Lower leg skin (tissue), 3 donors: ENCODE results near the gene CCNI2.

Source experiments
- POLR2A ChIP-seq, 2 donors: fragments of 450-650 bp; IDR thresholded peaks; one replicate each; pipeline ENCODE4 v1.6.1; 2016 to 2017; ENCODE audit warnings: antibody characterized with exemption in 2 of 2, mild to moderate bottlenecking in 1 of 2, moderate library complexity in 1 of 2
- TF ChIP-seq, protein P1 (sequence below), 3 donors: fragments of 450-650 bp; IDR thresholded peaks; one replicate each; pipeline ENCODE4 v1.5.1; 2016; ENCODE audit warnings: antibody characterized with exemption in 3 of 3, mild to moderate bottlenecking in 3 of 3, moderate library complexity in 2 of 3

- TF ChIP-seq, protein P1, sequence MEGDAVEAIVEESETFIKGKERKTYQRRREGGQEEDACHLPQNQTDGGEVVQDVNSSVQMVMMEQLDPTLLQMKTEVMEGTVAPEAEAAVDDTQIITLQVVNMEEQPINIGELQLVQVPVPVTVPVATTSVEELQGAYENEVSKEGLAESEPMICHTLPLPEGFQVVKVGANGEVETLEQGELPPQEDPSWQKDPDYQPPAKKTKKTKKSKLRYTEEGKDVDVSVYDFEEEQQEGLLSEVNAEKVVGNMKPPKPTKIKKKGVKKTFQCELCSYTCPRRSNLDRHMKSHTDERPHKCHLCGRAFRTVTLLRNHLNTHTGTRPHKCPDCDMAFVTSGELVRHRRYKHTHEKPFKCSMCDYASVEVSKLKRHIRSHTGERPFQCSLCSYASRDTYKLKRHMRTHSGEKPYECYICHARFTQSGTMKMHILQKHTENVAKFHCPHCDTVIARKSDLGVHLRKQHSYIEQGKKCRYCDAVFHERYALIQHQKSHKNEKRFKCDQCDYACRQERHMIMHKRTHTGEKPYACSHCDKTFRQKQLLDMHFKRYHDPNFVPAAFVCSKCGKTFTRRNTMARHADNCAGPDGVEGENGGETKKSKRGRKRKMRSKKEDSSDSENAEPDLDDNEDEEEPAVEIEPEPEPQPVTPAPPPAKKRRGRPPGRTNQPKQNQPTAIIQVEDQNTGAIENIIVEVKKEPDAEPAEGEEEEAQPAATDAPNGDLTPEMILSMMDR (IDR thresholded peaks at IDR 0.05) = no peak
- TF ChIP-seq POLR2A (IDR thresholded peaks at IDR 0.05) = no peak
These were observed 41.3 kb downstream of the CCNI2 start for GRCh38 chr5:132788508-132788907.
